ENCODE measurements around the gene LARGE1.

- TF ChIP-seq CTCF (IDR thresholded peaks at IDR 0.05) (no peak), POLR2A (IDR thresholded peaks at IDR 0.05) (no peak)
Observed at GRCh38 chr22:33520904-33521780, 399.1 kb downstream of the LARGE1 start.
